Heart left ventricle (tissue), 16 donors: Measurements from ENCODE around the gene MEX3A. TPM values are rescaled to one million over a fixed set of nuclear protein-coding genes. Genes with fewer than 3 reads are reported as not detected.
"Not testable (repeated sequence)": the region's sequence is repeated elsewhere in the genome, so short reads cannot be mapped to it uniquely, and the experiment has no call there.

Source experiments
- ATAC-seq, 4 donors: fragments of 200-7000 bp; cut with Tn5 transposase; one replicate each; pipeline ENCODE4 v1.9.1; 2020 to 2022; ENCODE audit warnings: moderate library complexity in 4 of 4, mild to moderate bottlenecking in 3 of 4, moderate number of reproducible peaks in 1 of 4
- DNase-seq, 5 donors: peaks; one replicate each; pipeline ENCODE4 v3.0.0-alpha.2; 2020
- H3K27ac ChIP-seq, 12 donors: fragments of 200-600 bp; sonication (generic) in 4 of 12; one replicate each; pipeline versions ENCODE4 v1.5.0 to v1.8.0; 2016 to 2022; ENCODE audit warnings: mild to moderate bottlenecking in 2 of 12
- H3K27me3 ChIP-seq, 9 donors: fragments of 200-600 bp; sonication (generic) in 2 of 9; one replicate each; pipeline versions ENCODE4 v1.5.1 to v1.8.0; 2016 to 2022; ENCODE audit warnings: mild to moderate bottlenecking in 3 of 9
- H3K36me3 ChIP-seq, 9 donors: fragments of 200-600 bp; sonication (generic) in 2 of 9; one replicate each; pipeline versions ENCODE4 v1.5.0 to v1.8.0; 2018 to 2022; ENCODE audit warnings: mild to moderate bottlenecking in 2 of 9
- H3K4me1 ChIP-seq, 12 donors: fragments of 200-600 bp; sonication (generic) in 4 of 12; one replicate each; pipeline versions ENCODE4 v1.5.0 to v1.8.0; 2016 to 2022; ENCODE audit warnings: mild to moderate bottlenecking in 3 of 12
- H3K4me3 ChIP-seq, 12 donors: fragments of 200-600 bp; sonication (generic) in 4 of 12; one replicate each; pipeline versions ENCODE4 v1.5.0 to v1.8.0; 2017 to 2022; ENCODE audit warnings: mild to moderate bottlenecking in 9 of 12, moderate library complexity in 4 of 12
- H3K9me3 ChIP-seq, 12 donors: fragments of 200-600 bp; sonication (generic) in 4 of 12; one replicate each; pipeline versions ENCODE4 v1.5.0 to v1.8.0; 2016 to 2022; ENCODE audit warnings: mild to moderate bottlenecking in 1 of 12
- CTCF ChIP-seq, 12 donors: fragments of 200-600 bp; sonication (generic) in 4 of 12; IDR thresholded peaks; one replicate each; pipeline versions ENCODE4 v1.5.0 to v1.8.0; 2018 to 2022; ENCODE audit warnings: antibody characterized with exemption in 12 of 12, mild to moderate bottlenecking in 5 of 12
- POLR2A ChIP-seq, 2 donors: fragments of 450-650 bp; IDR thresholded peaks; one replicate each; pipeline ENCODE4 v1.6.1; 2017; ENCODE audit warnings: antibody characterized with exemption in 2 of 2, mild to moderate bottlenecking in 2 of 2, moderate library complexity in 2 of 2
- WGBS, 4 donors: extraction: QIAGEN DNeasy Blood & Tissue Kit in 2 of 4; methylation state at CpG; one replicate each; pipeline versions ENCODE4 v1.1.5 to v1.1.7; 2013 to 2018; 5-methylcytosine and 5-hydroxymethylcytosine counted together
- intact Hi-C, 10 donors: fragments of 100-400 bp; cut with DNase I; formaldehyde crosslinking; loops; one replicate each; pipeline versions ENCODE4 v1.11.1 to v1.14.2; 2022
- polyA plus RNA-seq, 2 donors: library from polyadenylated mRNA; stranded (reverse); fragments of 200-250 nt; gene quantifications; one replicate each; pipeline ENCODE4 v1.2.3, GENCODE V29; 2013
- total RNA-seq, 9 donors: library from RNA; depleted of rRNA in 2 of 9; stranded (reverse); fragments of >200 nt in 2 of 9; fragmentation: NEBNext Ultra II Directional in 3 of 9; extraction: Animal tissue kit (Norgen Biotek cat#: 25700) in 3 of 9; gene quantifications; one replicate each; pipeline versions ENCODE4 v1.1.0 to v1.2.4, GENCODE V29; 2016 to 2023
- donor health status: ischemic (EF 13 %, LVEDD 7.1; RV severe dilation, severe dysfunction).
- donor health status: healthy with polysubstance abuse.
- donor health status: DM: no; HTN: yes; CAD: no.
- donor health status: DM: no; HTN: no; CAD: no.
- donor health status: ischemic (EF 25% LVEDD 6.9; RV normal size, moderate dysfunction).
- donor health status: ischemic (EF 25% LVEDD 5.7; RV mildly dilated, moderate dysfunction).
- donor health status: healthy.
- donor health status: DM: yes; HTN: yes; CAD: no.
- donor health status: ischemic (EF 35%, LVEDD 5.7; RV mildly dilated, moderate dysfunction).
- donor health status: nonischemic (EF 11% LVEDD 7.7; RV severe dilation, severe dysfunction).
- donor health status: DM: yes; HTN: yes; CAD: no.
- donor health status: PGD.
- donor health status: ischemic (EF 29% LVEDD 5.4; RV normal size, mild dysfunction).
- donor health status: nonischemic (EF 23%, LVEDD 6.1; RV moderate dilation, normal function).

Gene MEX3A
- total and polyA plus RNA-seq, 11 donors, result 0.12 to 0.53 (median 0.32) TPM

DNA sequence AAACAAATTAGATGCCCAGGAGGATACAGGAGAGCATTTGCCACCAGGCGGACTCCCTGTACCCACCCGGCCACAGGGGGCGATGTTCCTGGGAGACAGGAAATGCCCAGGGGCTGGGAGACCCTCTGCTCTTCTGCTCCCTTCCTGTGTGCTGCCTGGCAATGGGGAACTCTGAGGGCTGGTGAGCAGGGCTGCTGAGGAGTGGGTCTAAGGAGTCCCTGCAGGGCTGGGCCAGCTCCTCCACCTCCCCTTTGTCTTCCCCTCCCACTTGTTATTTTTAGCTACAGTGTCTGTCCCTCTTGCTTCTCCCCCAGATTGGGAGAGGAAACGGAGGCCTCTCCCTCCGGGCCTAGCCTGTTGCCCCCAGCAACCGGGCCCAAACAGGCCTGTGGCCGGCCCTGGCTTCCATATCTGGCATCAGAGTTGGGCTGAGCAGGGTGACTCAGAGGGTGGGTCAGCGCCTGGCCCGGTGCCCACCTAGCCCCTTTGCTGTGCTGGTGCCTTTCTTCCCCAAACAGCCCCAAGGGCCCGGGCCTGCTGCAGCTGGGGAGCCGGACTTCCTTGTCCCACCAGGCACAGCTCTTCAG lies 43.9 kb upstream of the MEX3A start:
- Histone ChIP-seq H3K27me3 (no peaks in the 10 kb centered on the region), H3K27ac (peak overlapping the region; percentile 96 to 100 (median 98)), H3K4me3 (peak overlapping the region in 9 of 12 donors; percentile 17 to 49 (median 34)), H3K4me1 (peaks cover 63 to 100% (median 99%) of the 10 kb centered on the region in 12 donors), H3K36me3 (peaks cover 0 to 22% (median 8%) of the 10 kb centered on the region in 9 donors), H3K9me3 (no peaks in the 10 kb centered on the region)
- ATAC-seq, result peak; percentile 44 to 68 (median 64)
- peak; percentile 91 to 97 (median 95) for DNase-seq
- TF ChIP-seq CTCF (IDR thresholded peaks at IDR 0.05) (peak; percentile 9 to 59 (median 40)), POLR2A (IDR thresholded peaks at IDR 0.05) (peak in 1 of 2 donors; percentile 42)
- intact Hi-C loops, result loop anchor here in 1 of 10 donors (2.0 to 10.0 kb wide), 2 partner anchors 21 to 379 kb away; partner anchors contain the start of gene MEF2D
- WGBS, 4 donors, result 9 to 14% (median 11%) methylated on average over 8 to 11 of the region's 11 CpGs

GRCh38 chr1:156125544-156125943 lies 43.3 kb upstream of the MEX3A start:
- peak overlapping the region in 9 of 12 donors; percentile 17 to 49 (median 34) for H3K4me3 ChIP-seq
- not testable (repeated sequence) for H3K27me3 ChIP-seq, DNase-seq, H3K9me3 ChIP-seq, ATAC-seq
- 64 to 77% (median 73%) methylated on average over 10 of the region's 10 CpGs for WGBS, 4 donors
- H3K27ac ChIP-seq, result peak overlapping the region; percentile 96 to 100 (median 98)
- H3K36me3 ChIP-seq, result peaks cover 0 to 22% (median 2%) of the 10 kb centered on the region in 9 donors
- intact Hi-C loops, result loop anchor here in 2 of 10 donors (2.0 to 10.0 kb wide), 2 partner anchors 19 to 379 kb away; partner anchors contain the start of gene MEF2D (in 1 of the 2)
- H3K4me1 ChIP-seq, result peaks cover 68 to 100% (median 99%) of the 10 kb centered on the region in 12 donors

GRCh38 chr1:156124557-156125483 lies 42.6 kb upstream of the MEX3A start:
- Histone ChIP-seq H3K4me1 (peaks cover 68 to 100% (median 99%) of the 10 kb centered on the region in 12 donors), H3K9me3 (no peaks in the 10 kb centered on the region), H3K4me3 (peak overlapping the region in 8 of 12 donors; percentile 30 to 100 (median 60)), H3K27me3 (no peaks in the 10 kb centered on the region), H3K27ac (peak overlapping the region; percentile 96 to 100 (median 98)), H3K36me3 (peaks cover 0 to 24% (median 0%) of the 10 kb centered on the region in 9 donors)
- 46 to 57% (median 51%) methylated on average over 16 to 17 of the region's 17 CpGs for WGBS, 4 donors
- peak in 3 of 4 donors; percentile 2 to 6 (median 4) for ATAC-seq
- TF ChIP-seq CTCF (IDR thresholded peaks at IDR 0.05) (no peak), POLR2A (IDR thresholded peaks at IDR 0.05) (no peak)
- DNase-seq, result peak in 3 of 5 donors; percentile 56 to 71 (median 62)
- intact Hi-C loops, result loop anchor here in 2 of 10 donors (2.0 to 10.0 kb wide), 2 partner anchors 18 to 380 kb away; partner anchors contain the start of gene MEF2D (in 1 of the 2)

- peak; percentile 94 to 98 (median 97) for DNase-seq
- intact Hi-C loops, result loop anchor here in 2 of 10 donors (2.0 to 10.0 kb wide), 2 partner anchors 17 to 381 kb away; partner anchors contain the start of gene MEF2D (in 1 of the 2)
- Histone ChIP-seq H3K4me3 (peak overlapping the region in 11 of 12 donors; percentile 15 to 100 (median 44)), H3K9me3 (no peaks in the 10 kb centered on the region), H3K27ac (peak overlapping the region; percentile 96 to 100 (median 98)), H3K36me3 (peaks cover 0 to 37% (median 0%) of the 10 kb centered on the region in 9 donors), H3K4me1 (peaks cover 70 to 100% (median 99%) of the 10 kb centered on the region in 12 donors), H3K27me3 (no peaks in the 10 kb centered on the region)
- TF ChIP-seq CTCF (IDR thresholded peaks at IDR 0.05) (peak in 8 of 12 donors; percentile 15 to 48 (median 28)), POLR2A (IDR thresholded peaks at IDR 0.05) (peak; percentile 25 to 79)
- 2 to 12% (median 4%) methylated on average over 13 to 14 of the region's 14 CpGs for WGBS, 4 donors
- ATAC-seq, result peak; percentile 73 to 83 (median 80)
Measured at GRCh38 chr1:156123356-156124196, 41.3 kb upstream of the MEX3A start.
